NCI-H2081 (cell line): ENCODE data around the gene ERICH2.

Source experiments
- DNase-seq, 2 experiments: peaks; one replicate each; lab custom pipeline; 2025; lab: John Stamatoyannopoulos, UW

ERICH2 gene

GRCh38 chr2:170817093-170818035, 47.2 kb downstream of the ERICH2 start:
- peak; percentile 45 to 59 for DNase-seq

- DNase-seq, result peak in 1 of 2 experiments; percentile 7
Observed at GRCh38 chr2:170818036-170818751, 48.0 kb downstream of the ERICH2 start.

- DNase-seq, result no peak
Observed at GRCh38 chr2:170818752-170819470, 48.7 kb downstream of the ERICH2 start.

DNA sequence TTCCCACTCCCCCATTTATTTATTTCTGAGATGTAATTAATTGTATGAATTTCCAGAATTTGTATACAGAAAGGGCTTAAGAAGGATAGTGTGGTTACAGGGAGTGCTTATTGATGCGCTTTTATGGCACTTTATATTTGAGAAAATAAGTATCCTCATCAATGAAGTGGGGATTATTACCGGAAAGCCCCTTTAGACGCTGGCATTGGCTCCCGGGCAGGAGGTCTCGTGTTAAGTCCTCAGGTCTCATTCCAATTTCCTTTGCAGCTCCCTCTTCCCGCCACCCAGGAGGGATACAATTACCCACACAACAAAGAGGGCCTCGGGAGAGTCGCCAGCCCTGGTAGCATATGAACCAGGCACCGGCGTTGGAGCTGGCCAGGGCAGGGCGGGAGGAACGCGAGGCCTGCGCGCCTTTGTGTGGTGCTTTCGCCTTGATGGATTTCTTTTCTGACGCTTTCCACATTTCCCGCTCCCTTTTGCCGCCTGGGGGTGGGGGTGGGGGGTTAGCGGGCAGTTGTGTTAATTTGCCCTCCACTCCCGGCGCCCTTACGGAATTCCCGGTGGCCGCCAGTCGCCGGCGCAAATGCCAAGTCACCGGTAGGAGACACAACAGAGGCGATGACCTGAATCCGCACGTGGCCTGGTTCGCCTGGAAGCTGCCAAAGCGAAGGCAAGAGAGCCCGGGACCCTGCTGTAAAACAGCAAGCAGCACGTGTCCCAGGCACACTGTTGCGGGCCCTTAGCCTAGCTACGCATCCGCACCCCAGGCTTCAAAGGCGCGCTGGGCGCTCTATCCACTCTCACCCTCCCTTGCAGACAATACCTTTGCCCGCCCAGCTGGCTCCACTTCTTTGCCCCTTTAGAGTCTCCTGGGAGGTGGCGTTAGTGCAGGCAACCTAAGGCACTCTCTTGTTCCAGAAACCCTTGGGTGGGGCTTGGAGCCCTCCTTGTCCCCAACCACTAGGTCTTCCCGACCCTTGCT, 49.8 kb downstream of the ERICH2 start:
- DNase-seq, result no peak

GRCh38 chr2:170820757-170821530, 50.8 kb downstream of the ERICH2 start:
- no peak for DNase-seq

- DNase-seq, result no peak
Observed at GRCh38 chr2:170821531-170822289, 51.5 kb downstream of the ERICH2 start.

DNA sequence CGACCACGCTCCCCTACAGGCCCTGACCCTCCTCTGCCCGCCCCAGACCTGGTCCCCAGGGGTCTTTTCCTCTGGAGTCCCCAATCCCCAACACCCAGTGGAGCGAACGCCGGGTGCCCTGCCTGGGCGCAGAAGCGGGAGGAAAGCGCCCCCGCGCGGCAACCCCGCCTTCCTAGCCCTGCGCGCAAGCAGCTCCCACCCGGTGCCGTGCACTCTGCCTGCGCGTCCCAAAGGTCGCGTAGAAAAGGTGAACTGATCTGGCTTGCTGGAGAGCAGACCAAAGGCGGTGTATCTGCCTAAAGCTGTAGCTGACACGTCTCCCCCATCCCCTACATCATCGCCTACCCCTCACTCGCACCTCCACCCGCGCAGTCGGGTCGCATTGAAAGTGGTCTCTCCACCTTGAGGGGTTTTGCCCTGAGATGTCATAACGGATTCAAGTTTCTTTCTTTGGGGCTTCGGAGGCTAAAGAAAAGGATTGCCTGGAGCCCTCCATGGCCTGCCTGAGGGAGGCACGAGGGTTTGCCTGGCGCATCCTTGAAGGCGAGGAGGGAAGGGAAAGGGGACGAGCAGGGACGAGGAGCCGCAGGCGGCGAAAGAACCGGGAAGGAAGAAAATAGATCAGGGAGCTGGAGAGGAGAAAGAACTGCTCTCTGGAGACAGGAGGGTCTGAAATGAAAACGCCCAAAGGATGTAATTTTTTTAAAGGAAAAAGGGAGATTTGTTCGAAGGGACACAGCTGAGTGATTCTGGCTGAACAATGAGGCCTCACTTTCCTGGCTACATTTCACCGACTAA, 52.3 kb downstream of the ERICH2 start:
- no peak for DNase-seq

DNA sequence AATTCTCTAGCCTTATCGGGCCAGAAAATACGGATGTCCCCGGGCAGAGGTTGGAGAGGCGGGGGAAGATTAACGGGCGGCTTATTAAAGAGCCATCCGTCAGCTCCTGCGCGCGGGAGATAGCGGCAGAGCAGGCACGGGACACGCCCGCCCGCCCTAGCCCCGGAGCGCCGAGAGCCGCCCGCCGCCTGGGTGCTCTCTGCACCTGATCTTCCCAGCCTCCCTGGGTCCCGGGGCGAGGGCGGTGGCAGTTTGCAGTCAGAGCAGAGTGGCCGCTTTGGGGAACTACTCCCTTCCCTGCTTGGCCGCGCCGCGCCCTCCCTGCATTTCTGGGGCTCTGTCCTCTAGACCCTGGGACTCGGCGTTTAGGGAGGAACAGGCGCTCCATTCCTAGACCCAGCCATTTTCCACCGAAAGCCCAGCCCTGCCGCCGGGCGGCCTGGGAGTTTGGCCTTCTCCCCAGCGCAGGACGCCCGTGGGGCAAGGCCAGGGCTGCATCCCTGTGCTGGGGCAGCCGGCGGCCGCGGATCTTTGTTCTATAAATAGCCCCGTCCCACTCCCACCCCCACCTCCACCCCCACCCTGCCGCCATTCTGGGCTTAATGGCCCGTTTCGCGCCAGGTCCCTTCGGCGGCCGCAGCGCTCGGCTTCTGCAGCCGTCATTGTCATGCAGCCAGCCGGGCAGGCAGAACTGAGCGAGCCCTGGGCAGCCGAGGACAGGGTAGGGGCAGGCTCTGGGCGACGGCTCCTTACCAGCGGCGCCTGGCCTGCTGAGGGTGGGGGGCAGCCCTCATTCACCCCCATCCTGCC, 53.1 kb downstream of the ERICH2 start:
- no peak for DNase-seq

GRCh38 chr2:170823898-170824215, 53.7 kb downstream of the ERICH2 start:
- DNase-seq, result no peak

GRCh38 chr2:170824526-170825015, 54.4 kb downstream of the ERICH2 start:
- no peak for DNase-seq

DNA sequence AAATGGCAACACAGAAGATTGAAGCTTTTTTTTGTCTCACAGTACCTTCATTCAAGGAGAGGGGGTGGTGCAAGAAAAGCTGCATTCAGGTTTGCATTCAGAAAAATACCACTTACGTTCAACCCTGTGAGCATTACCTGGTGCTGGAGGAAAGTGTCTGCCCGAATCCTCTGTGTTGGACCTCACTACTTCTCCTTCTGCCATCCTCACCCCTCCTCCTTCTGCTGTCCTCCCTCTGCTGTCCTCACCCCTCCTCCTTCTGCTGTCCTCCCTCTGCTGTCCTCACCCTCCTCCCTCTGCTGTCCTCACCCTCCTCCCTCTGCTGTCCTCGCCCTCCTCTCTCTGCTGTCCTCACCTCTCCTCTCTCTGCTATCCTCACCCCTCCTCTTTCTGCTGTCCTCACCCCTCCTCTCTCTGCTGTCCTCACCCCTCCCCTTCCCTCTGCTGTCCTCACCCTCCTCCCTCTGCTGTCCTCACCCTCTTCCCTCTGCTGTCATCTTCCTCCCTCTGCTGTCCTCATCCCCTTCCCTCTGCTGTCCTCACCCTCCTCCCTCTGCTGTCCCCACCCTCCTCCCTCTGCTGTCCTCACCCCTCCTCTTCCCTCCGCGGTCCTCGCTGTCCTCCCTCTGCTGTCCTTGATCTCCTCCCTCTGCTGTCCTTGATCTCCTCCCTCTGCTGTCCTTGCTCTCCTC, 57.8 kb downstream of the ERICH2 start:
- no peak for DNase-seq

DNA sequence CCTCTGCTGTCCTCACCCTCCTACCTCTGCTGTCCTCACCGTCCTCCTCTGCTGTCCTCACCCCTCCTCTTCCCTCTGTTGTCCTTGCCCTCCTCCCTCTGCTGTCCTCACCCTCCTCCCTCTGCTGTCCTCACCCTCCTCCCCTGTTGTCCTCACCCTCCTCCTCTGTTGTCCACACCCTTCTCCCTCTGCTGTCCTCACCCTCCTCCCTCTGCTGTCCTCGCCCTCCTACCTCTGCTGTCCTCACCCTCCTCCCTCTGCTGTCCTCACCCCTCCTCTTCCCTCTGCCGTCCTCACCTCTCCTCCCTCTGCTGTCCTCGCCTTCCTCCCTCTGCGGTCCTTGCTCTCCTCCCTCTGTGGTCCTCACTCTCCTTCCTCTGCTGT, 58.3 kb downstream of the ERICH2 start:
- no peak for DNase-seq

DNA sequence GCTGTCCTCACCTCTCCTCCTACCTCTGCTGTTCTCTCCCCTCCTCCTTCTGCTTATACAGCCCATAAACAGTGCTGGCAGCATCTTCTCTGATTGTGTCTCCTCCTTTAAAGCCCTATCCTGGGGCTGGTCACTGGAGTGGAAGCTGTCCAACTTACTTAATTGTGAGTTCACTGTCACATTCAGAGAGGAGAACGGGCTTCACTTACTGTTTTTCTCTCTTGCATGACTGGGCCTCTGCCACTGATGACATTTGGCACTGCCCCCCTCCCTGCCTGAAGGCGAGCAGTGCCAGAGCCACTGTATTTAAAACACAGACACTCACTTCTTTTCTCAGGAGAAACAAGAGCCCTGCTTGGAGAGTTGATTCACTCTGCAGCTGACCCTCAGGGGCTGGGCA, 58.9 kb downstream of the ERICH2 start:
- no peak for DNase-seq

DNA sequence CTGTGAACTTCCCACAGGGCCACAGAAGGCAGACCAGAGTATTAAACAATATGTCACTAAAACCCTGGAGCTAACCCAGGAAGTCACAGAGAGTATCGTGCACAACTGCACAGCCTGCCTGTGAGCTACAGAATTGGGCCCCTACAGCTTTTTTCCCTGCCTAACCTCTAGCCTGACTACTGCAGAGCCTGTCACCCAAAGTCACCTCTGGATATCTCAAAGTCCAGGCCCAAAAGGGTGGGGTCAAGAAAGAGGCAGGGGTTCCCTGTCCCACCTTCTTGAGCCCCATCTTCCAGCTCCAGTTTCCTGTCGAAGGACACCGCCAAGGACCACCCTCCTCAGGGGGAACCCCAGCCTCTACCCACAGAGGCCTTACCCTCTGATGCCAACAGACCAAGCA, 60.0 kb downstream of the ERICH2 start:
- no peak for DNase-seq

- DNase-seq, result no peak
Observed at GRCh38 chr2:170831115-170831514, 60.9 kb downstream of the ERICH2 start.

DNA sequence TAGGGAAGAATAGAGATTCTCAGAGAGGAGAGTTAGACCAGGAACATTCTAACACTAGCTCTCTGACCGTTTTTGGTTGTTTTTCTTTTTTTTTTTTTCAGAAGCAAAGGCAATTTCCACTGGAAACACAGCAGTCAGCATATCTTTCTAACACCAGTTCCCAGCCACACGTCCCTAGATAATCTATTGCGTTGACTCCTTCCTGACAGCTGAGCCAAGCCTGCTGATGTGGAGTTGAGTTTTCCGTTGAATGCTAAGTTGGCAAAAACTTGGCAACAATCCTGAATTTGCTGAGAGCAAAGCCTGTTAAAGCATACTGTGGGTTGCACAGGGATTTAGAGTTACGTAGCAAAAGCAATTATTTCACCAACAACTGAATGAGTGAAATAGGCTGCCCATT, 65.8 kb downstream of the ERICH2 start:
- DNase-seq, result no peak

GRCh38 chr2:170840717-170841210, 70.6 kb downstream of the ERICH2 start:
- DNase-seq, result no peak
